GM10266 (cell line): ENCODE results near the gene ASTN2.
A peak's percentile ranks its signal among the peaks of the same experiment; 100 is the strongest.

Experiments
- DNase-seq: peaks from one replicate; pipeline ENCODE4 v3.0.0; 2012; ENCODE audit errors: extremely low spot score
- TF ChIP-seq, protein P1 (sequence below): IDR thresholded peaks from 2 replicates; pipeline ENCODE4 v1.5.1; 2012; ENCODE audit warnings: mild to moderate bottlenecking, low read depth; ENCODE audit not compliant: control insufficient read depth, insufficient read depth; ENCODE audit errors: missing control alignments

ASTN2 gene

DNA sequence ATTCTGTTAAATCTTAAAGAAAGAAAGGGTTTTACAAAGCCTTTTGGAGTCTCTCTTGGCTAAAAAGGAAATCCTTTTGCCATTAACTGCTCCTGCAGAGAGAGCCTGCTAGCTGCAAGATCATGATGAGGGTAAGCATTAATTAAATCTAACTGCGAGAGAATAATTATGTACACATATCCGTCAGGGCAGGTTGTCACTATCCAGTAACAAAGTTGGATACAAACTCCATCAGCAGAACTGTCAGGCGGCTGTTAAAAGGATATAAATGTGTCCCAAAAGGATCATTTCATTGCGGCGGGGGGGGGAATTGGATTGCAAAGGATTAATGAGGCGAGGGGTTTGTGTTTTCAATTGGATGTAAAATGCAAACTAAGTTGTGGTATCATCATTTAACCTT lies 289.3 kb downstream of the ASTN2 start:
- TF ChIP-seq, protein P1, sequence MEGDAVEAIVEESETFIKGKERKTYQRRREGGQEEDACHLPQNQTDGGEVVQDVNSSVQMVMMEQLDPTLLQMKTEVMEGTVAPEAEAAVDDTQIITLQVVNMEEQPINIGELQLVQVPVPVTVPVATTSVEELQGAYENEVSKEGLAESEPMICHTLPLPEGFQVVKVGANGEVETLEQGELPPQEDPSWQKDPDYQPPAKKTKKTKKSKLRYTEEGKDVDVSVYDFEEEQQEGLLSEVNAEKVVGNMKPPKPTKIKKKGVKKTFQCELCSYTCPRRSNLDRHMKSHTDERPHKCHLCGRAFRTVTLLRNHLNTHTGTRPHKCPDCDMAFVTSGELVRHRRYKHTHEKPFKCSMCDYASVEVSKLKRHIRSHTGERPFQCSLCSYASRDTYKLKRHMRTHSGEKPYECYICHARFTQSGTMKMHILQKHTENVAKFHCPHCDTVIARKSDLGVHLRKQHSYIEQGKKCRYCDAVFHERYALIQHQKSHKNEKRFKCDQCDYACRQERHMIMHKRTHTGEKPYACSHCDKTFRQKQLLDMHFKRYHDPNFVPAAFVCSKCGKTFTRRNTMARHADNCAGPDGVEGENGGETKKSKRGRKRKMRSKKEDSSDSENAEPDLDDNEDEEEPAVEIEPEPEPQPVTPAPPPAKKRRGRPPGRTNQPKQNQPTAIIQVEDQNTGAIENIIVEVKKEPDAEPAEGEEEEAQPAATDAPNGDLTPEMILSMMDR: no peak

DNA sequence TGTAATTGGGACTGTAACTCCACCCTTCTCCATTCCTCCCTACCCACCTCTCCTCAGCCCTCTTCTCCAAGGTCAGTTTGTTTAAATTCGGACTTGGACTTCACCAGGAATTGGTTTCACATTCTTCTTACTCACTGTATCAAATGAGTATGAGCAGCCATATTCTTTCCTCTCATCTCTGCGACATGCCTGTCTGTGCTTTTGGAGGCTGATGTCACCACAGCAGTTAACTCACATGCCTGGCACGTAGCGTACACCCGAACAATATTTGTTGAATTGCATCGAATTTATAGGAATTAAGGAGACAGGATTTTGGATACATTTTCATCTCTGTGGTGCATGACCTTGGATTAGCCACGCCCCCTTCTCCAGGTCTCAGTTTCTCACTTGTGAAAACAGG lies 291.1 kb downstream of the ASTN2 start:
- TF ChIP-seq, protein P1: no peak
- no peak for DNase-seq

More for the DNA sequence above, 289.3 kb downstream of the ASTN2 start:
- DNase-seq: no peak

GRCh38 chr9:117122953-117123352 lies 291.9 kb downstream of the ASTN2 start:
- TF ChIP-seq, protein P1: no peak
- no peak for DNase-seq

- TF ChIP-seq, protein P1: no peak
- DNase-seq: no peak
Measured at GRCh38 chr9:117122102-117122501, 292.8 kb downstream of the ASTN2 start.

- DNase-seq: no peak
- TF ChIP-seq, protein P1: no peak
Measured at GRCh38 chr9:117121316-117121715, 293.5 kb downstream of the ASTN2 start.

DNA sequence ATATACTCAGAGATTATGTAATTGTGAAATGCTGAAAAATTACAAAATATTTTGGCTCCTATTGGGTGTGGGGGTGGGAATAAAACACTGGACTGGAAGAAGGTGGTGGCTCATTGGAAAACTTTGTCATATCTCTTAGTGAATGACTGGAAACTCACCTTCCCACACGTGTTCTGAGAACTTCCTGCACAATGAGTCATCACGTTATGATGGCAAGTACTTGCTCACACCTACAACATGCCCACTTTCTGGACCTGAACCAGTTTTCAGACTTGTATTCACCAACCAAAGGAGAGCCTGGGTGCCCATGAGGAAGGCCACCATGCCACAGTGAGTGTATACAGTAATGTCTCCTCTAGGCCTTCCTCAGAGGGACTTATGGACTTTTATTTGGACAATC lies 294.8 kb downstream of the ASTN2 start:
- TF ChIP-seq, protein P1: no peak
- DNase-seq: no peak

DNA sequence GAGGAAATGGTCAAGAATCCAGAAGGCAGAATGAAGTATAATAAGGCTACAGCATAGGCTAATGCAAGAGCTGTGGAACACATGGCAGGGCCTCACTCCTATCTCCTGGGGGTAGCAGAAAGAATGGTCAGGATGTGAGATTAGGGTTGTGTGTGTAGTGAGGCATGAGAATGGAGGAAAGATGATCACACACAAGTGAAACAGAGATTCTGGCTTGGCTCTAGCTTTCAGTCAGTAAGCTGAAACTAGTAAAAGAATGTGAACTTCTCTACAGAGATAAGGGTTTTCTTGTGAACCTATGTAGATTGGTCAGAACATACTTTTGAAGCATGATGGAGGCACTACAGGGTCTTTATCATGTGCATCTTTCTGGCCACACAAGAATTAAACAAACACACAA lies 298.8 kb downstream of the ASTN2 start:
- peak; percentile 8 for DNase-seq
- TF ChIP-seq, protein P1: no peak
